ES-I3 (cell line): ENCODE results near the gene SIRT5.

ENCODE experiments used
- H3K36me3 ChIP-seq: 2 replicates; pipeline ENCODE4 v1.6.1; 2013; ENCODE audit warnings: mild to moderate bottlenecking, low read length, control low read depth, moderate library complexity; ENCODE audit not compliant: insufficient read depth
- H3K4me1 ChIP-seq: 2 replicates; pipeline ENCODE4 v1.6.1; 2013; ENCODE audit warnings: mild to moderate bottlenecking, control low read depth, low read length; ENCODE audit not compliant: insufficient read depth
- H3K9ac ChIP-seq: 2 replicates; pipeline ENCODE4 v1.6.1; 2013; ENCODE audit warnings: low read depth, mild to moderate bottlenecking, low read length, moderate library complexity
- H3K9me3 ChIP-seq: 2 replicates; pipeline ENCODE4 v1.6.1; 2013; ENCODE audit warnings: mild to moderate bottlenecking, low read length, moderate library complexity; ENCODE audit not compliant: control insufficient read depth, insufficient read depth

The SIRT5 gene

DNA sequence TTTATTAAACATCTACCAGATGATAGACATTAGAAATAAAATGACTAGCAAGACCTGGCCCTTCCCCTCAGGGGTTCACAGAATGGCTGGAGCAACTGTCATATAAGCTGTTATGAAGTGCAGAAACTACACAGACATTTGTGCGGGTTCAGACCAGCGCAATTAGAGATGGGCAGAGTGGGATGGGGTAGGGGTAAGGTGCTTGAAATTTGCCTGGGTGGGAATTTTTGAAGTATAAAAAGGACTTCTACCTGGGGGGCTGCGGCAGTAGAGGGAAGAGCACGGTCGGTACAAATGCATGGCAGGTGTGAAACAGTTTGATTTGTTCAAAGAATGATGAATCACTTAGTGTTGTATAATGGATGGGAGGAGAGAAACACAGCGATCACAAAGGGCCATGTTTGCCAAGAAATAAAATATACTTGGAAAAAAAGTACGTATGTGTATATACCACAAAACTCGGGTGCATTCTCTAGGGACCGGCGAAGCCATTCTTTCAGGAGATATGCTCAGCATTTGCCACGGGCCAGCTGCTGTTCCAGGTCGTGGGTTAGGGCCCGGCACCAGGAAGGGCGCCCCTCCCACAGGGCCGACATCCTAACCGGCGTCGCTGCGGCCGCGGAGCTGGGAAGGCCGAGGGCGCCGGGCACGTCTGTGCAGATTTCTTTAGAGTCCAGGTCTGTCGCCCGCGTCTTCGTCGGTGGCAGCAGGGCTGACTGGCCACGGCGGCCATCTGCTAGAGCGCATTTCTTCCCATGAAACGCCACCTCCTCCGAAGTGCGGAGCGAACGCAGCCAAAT lies 39.9 kb downstream of the SIRT5 start:
- no peaks in the 10 kb centered on the region for H3K9me3 ChIP-seq
- peak overlapping the region; percentile 97 for H3K9ac ChIP-seq
- peaks cover 12% of the 10 kb centered on the region for H3K4me1 ChIP-seq
- peaks cover 23% of the 10 kb centered on the region for H3K36me3 ChIP-seq

DNA sequence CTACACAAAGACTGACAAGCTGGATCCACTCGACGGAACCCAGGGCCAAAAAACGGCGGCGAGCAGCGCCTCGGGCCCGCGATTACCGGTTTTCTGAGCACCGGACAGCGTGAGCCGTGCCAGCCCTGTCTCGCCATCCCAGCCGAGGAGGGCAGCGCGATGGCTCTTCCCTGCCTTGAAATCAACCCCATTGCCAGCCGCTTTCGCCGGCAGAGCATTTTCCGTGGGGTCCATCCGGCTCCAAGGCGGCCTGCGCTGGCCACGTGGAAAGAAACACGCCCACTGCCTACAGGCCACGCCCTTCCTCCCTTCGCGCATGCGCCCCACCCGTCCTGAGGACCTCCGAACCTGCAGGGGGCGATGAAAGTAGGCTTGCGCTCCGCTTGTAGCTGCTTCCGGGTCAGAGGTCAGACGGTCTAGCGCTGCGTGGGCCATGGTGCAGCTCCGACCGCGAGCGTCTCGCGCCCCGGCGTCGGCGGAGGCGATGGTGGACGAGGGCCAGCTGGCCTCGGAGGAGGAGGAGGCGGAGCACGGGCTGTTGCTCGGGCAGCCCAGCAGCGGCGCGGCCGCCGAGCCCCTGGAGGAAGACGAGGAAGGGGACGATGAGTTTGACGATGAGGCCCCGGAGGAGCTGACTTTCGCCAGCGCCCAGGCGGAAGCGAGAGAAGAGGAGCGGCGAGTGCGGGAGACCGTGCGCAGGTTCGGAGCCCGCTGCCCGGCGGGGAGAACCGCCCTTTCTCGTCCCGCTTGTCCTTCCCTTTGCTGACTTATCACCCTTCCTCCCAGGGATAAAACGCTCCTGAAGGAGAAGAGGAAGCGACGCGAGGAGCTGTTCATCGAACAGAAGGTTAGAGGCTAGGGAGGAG lies 40.8 kb downstream of the SIRT5 start, which contains the start of gene NOL7:
Gene NOL7, plus strand, starts transcription at position 410 of the 866 bp plus-strand sequence. Its CDS starts 24 bp downstream, at position 434.
- peak within 1 kb of the TSS; percentile 97 for H3K9ac ChIP-seq
- peaks cover 12% of the 10 kb centered on the region for H3K4me1 ChIP-seq
- peaks cover 26% of the 10 kb centered on the region for H3K36me3 ChIP-seq
- no peaks in the 10 kb centered on the region for H3K9me3 ChIP-seq

DNA sequence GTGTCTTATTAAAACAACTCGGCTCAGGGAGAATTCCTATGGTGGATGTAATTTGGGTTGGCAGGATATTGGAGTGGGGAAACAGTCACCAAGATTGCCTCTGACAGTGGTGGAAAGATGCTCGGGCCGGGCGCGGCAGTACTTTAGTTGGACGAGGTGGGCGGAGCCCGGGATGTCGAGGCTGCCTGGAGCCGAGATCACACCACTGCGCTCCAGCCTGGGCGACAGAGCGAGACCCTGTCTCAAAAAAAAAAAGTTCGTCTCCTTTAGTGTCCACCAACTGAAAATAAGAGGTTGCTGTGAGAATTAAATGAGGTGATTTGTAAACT lies 41.4 kb downstream of the SIRT5 start:
- Histone ChIP-seq H3K9me3 (no peaks in the 10 kb centered on the region), H3K4me1 (peaks cover 12% of the 10 kb centered on the region), H3K9ac (peak overlapping the region; percentile 97), H3K36me3 (peaks cover 27% of the 10 kb centered on the region)

DNA sequence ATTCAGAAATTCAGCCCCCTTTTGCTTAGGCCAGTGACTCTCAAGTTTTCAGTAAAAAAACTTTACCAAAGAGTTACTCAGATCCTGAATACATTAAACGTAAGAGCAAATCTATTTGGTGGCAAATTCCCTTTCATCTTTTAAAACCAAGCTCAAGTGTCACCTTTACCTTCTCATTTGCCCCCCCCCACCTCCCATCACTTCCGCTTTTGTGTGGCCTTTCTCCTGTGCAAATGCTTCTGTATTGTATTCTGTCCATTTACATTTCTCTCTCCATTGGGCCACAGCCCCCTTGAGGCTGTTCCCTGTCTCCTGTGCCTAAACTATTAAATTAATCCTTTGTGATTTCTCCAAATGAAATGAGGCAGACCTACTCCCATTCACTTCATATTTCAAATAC lies 42.7 kb downstream of the SIRT5 start:
- Histone ChIP-seq H3K9me3 (no peaks in the 10 kb centered on the region), H3K36me3 (peaks cover 28% of the 10 kb centered on the region), H3K4me1 (peaks cover 12% of the 10 kb centered on the region), H3K9ac (no peak overlapping the region)

DNA sequence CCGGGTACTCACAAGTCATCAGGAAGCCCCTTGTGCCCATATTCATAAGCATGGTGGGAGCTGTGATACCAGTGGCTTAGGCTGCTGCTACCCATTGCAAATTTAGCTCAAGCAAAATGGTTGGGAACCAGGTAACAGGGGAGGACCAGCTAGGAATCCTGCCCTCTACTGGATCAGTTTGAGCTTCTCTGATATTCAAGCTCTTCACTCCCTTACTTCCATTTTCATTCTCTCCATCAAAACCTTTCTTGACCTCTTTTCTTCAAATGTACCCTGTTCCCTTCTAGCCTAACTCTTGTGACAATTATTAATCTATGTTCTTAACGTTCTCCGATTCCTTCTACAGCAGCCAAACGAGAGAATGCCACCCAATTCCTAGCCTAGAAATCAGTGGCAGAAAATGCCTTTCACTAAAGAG lies 50.5 kb downstream of the SIRT5 start:
- Histone ChIP-seq H3K36me3 (peaks cover 19% of the 10 kb centered on the region), H3K9ac (no peak overlapping the region), H3K9me3 (no peaks in the 10 kb centered on the region), H3K4me1 (no peaks in the 10 kb centered on the region)

DNA sequence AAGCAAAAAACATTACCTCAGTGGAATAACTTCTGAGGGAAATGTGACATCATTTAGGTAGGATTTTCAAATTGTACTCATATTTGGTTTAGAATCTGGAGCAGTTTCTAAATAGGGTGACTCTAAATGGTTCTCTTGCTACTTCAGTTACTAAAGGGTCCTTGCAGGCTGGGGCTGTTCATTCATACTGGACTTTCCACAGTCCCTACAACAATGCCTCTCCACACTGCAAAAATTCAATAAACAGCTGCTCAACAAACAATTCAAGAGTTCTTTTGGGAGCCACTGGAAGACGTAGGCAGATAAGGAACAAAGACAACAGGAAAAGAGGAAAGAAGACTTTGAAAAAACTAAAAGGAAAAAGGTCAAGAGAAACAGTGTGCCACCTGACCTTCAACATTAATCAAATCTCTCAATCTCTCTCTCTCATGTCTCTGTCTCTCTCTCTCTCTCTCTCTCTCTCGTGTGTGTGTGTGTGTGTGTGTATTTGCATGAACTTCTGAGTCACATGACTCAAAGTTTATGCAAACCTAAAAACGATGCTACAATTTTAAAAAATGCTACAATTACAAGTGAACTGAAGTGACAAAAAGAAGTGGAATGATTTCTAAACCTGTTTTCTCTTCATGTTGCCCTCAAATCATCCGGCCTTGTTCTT lies 55.2 kb downstream of the SIRT5 start:
- Histone ChIP-seq H3K9me3 (no peaks in the 10 kb centered on the region), H3K36me3 (peaks cover 8% of the 10 kb centered on the region; the same call in 1 of the 2 replicates), H3K4me1 (peaks cover 5% of the 10 kb centered on the region; the same call in 1 of the 2 replicates), H3K9ac (no peak overlapping the region)

DNA sequence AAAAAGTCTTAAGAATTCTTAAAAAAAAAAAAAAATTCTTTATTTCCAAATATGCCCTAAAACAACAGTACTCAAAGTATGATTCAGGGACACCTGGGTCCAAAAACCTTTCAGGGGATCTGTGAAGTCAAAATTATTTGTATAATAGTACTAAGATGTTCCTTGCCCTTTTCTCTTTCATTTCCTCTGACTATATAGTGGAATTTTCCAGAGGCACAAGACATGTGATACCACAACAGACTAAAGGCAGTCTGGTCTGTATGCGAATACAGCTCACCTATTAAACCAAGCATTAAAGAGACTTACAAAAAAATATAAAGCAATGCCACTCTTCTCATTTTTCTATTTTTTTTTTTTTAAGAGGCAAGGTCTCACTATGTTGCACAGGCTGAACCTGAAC lies 56.1 kb downstream of the SIRT5 start:
- no peak overlapping the region for H3K9ac ChIP-seq
- peaks cover 12% of the 10 kb centered on the region; the same call in 1 of the 2 replicates for H3K4me1 ChIP-seq
- no peaks in the 10 kb centered on the region for H3K9me3 ChIP-seq
- peaks cover 8% of the 10 kb centered on the region; the same call in 1 of the 2 replicates for H3K36me3 ChIP-seq

DNA sequence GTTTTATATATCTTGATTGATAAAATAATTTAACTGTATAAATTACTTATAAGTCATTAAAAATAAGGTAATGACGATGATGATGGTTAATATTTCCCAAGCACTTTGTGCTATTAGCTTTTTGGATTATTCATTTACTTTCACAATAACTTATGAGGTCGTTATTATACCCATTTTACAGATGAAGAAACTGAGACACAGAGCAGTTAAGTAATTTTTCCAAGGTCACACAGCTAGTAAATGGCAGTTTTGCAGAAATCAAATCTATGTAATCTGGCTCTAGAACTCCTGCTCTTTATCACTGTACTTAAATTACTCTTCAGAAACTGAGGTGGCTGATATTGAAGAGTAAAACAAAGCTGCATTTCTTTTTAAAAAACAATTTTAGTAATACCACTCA lies 58.9 kb downstream of the SIRT5 start:
- Histone ChIP-seq H3K9ac (no peak overlapping the region), H3K9me3 (no peaks in the 10 kb centered on the region), H3K4me1 (peaks cover 37% of the 10 kb centered on the region), H3K36me3 (peaks cover 4% of the 10 kb centered on the region; the same call in 1 of the 2 replicates)

DNA sequence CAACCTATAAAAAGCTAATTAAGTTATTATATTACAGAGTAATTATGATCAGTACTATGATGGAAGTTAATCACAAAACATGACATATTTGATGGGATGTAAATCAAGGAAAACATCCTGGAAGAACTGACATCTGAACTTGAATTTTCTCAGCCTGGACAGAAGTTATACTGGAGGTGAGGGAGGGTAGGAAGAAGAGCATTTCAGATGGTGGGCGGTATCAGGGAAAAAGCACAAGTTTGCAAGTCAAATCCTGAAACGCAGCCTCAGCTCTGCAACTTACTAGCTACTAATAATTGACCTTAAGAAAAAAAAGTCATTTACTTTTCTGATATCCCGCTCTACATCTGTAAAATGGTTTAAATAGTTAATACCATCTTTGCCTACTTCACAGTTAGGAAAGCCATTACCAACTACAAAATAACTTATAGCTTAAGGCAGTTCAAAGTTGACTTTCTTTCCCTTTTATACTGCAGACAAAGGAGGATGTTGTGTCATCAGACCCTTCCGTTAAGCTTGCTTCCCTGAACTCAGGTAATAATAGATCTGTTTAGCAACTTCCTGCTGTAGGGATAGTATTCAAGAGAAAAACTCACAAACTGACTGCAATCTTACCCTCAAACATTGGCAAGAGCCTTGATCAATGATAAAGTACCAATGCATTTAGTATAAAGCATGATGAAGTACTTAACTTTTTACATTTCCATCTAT lies 61.7 kb downstream of the SIRT5 start:
- Histone ChIP-seq H3K36me3 (peaks cover 2% of the 10 kb centered on the region; the same call in 1 of the 2 replicates), H3K4me1 (peaks cover 48% of the 10 kb centered on the region), H3K9me3 (no peaks in the 10 kb centered on the region), H3K9ac (peak overlapping the region; percentile 24)

DNA sequence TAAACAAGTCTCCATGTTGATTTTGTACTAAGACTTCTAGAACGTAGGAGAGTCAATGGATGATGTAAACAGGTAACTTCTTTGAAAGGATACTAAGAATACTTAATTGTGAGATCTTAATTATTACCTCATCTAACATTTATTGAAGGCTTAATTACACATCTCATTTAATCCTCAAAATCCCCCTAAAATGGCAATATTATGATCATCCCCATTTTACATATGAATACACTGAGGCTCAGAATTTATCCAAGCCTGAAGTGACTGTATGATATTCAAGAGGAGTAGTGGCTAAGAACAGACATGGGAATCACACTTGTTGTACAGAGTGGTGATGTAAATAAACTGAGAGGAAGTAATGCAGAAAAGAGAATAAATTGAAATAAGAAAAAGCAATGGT lies 63.6 kb downstream of the SIRT5 start:
- Histone ChIP-seq H3K9ac (no peak overlapping the region), H3K9me3 (no peaks in the 10 kb centered on the region), H3K4me1 (peaks cover 48% of the 10 kb centered on the region), H3K36me3 (no peaks in the 10 kb centered on the region)

DNA sequence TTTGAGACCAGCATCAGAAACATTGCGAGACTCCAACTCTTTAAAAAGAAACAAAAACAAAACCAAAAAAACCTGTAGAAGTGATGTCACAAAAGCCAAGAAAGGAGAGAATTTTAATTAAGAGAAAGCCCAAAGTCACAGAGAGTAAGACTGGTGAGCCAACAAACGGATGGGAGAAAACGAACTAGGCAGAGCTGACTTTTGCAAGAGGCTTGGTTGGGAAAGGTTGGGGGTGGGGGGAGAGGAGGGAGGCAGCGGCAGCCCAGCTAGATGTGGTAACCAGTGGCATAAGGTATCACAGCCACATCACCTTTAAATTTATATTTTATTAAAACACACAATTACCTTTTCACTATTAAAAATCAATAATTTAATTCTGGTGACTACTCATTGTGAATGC lies 64.2 kb downstream of the SIRT5 start:
- H3K36me3 ChIP-seq = no peaks in the 10 kb centered on the region
- H3K9me3 ChIP-seq = no peaks in the 10 kb centered on the region
- peaks cover 48% of the 10 kb centered on the region for H3K4me1 ChIP-seq
- H3K9ac ChIP-seq = no peak overlapping the region

DNA sequence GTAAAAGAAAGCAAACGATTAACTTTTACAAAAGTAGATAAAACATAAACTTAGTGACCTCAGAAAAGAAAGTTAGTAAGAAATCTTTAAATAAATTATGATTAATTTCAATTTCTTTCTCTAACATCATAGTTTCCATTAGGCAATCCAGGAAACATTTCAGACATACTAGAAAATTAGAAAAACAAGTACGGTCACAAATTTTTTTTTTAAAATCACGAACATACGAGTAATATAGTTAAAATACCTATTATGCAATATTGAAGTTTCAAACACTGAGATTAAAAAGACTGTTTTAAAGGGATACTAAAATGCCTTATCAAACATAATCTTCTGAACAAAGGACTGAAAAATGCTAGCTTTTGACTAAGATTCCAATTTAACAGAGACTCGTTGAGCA lies 66.9 kb downstream of the SIRT5 start:
- Histone ChIP-seq H3K4me1 (peaks cover 29% of the 10 kb centered on the region), H3K9me3 (no peaks in the 10 kb centered on the region), H3K9ac (no peak overlapping the region), H3K36me3 (no peaks in the 10 kb centered on the region)

DNA sequence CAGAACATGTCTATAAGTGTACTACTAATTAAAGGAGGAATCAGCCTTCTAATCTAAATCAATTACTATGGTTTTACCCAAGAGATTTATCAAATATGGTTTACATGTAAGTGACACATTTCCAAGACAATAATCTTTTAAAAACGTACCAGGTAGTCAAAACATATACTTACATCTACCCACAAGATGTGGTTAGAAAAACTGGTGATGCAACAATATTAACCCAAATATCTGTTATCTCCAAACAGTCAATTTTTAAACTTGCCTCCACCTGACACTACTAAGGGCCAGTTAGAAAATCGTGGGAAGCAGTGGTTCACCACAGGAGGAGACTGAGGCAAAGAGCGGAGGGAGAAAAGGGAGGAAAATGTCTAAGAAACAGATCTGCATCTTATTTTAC lies 68.7 kb downstream of the SIRT5 start:
- Histone ChIP-seq H3K9me3 (no peaks in the 10 kb centered on the region), H3K9ac (no peak overlapping the region), H3K4me1 (peaks cover 13% of the 10 kb centered on the region; the same call in 1 of the 2 replicates), H3K36me3 (no peaks in the 10 kb centered on the region)

DNA sequence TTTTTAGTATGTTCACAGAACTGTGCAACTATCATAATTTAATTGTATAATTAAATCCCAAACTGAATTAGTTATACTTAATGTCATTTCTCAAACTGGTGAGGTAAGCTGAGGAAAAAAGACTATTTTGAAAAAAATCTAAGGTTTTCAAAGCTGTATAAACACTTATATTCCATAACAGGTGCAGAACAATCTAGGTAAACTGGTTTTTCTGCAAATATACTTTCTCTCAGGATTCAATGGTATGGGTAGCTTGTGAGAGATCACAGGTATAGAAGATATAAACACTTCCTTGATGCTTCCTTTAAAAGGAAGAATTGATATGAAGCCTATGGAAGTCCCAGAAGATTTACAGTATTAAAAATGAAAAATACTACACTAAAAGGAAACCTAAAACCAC lies 74.4 kb downstream of the SIRT5 start:
- no peak overlapping the region for H3K9ac ChIP-seq
- H3K36me3 ChIP-seq = no peaks in the 10 kb centered on the region
- no peaks in the 10 kb centered on the region for H3K9me3 ChIP-seq
- no peaks in the 10 kb centered on the region for H3K4me1 ChIP-seq
